Myocyte (in vitro differentiated cells): Measurements from ENCODE around the gene CDK5. TPM values are rescaled to one million over a fixed set of nuclear protein-coding genes. Genes with fewer than 3 reads are reported as not detected.

Experiments
- total RNA-seq: library from RNA; depleted of rRNA; stranded (reverse); fragments of >200 nt; gene quantifications from 2 replicates; pipeline ENCODE4 v1.2.3, GENCODE V29; 2014

Gene CDK5
- total RNA-seq, 1 donor from 2014 or later = 34.0 TPM

Other genes with a start within 250 kb of the CDK5 start
- gene AOC1, start 205.4 kb downstream of the CDK5 start, total RNA-seq = 0.21 and 0.62 TPM in 2 replicates
- gene KCNH2, start 79.6 kb downstream of the CDK5 start, total RNA-seq = 6.9 and 8.7 TPM in 2 replicates
- gene NOS3, start 66.9 kb downstream of the CDK5 start, total RNA-seq = not detected in 2 replicates
- 0.11 and 0.21 TPM in 2 replicates for gene ATG9B, start 33.4 kb downstream of the CDK5 start, total RNA-seq
- 47.8 and 53.0 TPM in 2 replicates for gene ABCB8, start 29.4 kb downstream of the CDK5 start, total RNA-seq
- 3.6 and 5.5 TPM in 2 replicates for gene ASIC3, start 9.4 kb downstream of the CDK5 start, total RNA-seq
- 516 and 662 TPM in 2 replicates for gene SLC4A2, start 1.7 kb upstream of the CDK5 start, total RNA-seq
- gene FASTK, start 22.9 kb upstream of the CDK5 start, total RNA-seq = 177 and 198 TPM in 2 replicates
- gene TMUB1, start 25.6 kb upstream of the CDK5 start, total RNA-seq = 59.9 and 60.7 TPM in 2 replicates
- gene AGAP3, start 28.6 kb upstream of the CDK5 start, total RNA-seq = 110 and 115 TPM in 2 replicates
- gene GBX1, start 109.8 kb upstream of the CDK5 start, total RNA-seq = not detected in 2 replicates
- gene ASB10, start 129.4 kb upstream of the CDK5 start, total RNA-seq = 0.99 TPM in 1 of 2 replicates, not detected in the other
- not detected in 2 replicates for gene H2BK1, start 152.6 kb upstream of the CDK5 start, total RNA-seq
- 102 and 105 TPM in 2 replicates for gene ABCF2, start 169.3 kb upstream of the CDK5 start, total RNA-seq
- 136 and 142 TPM in 2 replicates for gene CHPF2, start 174.6 kb upstream of the CDK5 start, total RNA-seq
- gene SMARCD3, start 190.8 kb upstream of the CDK5 start, total RNA-seq = 251 and 274 TPM in 2 replicates